HG03135 (cell line): ENCODE measurements around the gene KBTBD6.
"Not testable (repeated sequence)": the region's sequence is repeated elsewhere in the genome, so short reads cannot be mapped to it uniquely, and the experiment has no call there.

Experiments used
- ATAC-seq: cut with Tn5 transposase; IDR thresholded peaks from one replicate; pipeline ENCODE4 v1.9.1; 2021; ENCODE audit warnings: mild to moderate bottlenecking, moderate library complexity; ENCODE audit not compliant: unreplicated experiment

Gene KBTBD6

GRCh38 chr13:41136396-41137031, 3.9 kb upstream of the KBTBD6 start:
- no peak for ATAC-seq

- ATAC-seq: no peak
Measured at GRCh38 chr13:41133951-41134350, 1.3 kb upstream of the KBTBD6 start.

GRCh38 chr13:41131660-41132511, 716 bp downstream of the KBTBD6 start:
- not testable (repeated sequence) for ATAC-seq

- ATAC-seq: not testable (repeated sequence)
Measured at GRCh38 chr13:41131189-41131588, 1.4 kb downstream of the KBTBD6 start.

GRCh38 chr13:41130356-41130755, 2.2 kb downstream of the KBTBD6 start:
- no peak for ATAC-seq

- no peak for ATAC-seq
Measured at GRCh38 chr13:41127701-41128100, 4.9 kb downstream of the KBTBD6 start.

- ATAC-seq: no peak
Measured at GRCh38 chr13:41122838-41123237, 9.8 kb downstream of the KBTBD6 start.

GRCh38 chr13:41117869-41118268, 14.7 kb downstream of the KBTBD6 start:
- no peak for ATAC-seq

GRCh38 chr13:41111454-41111853, 21.1 kb downstream of the KBTBD6 start:
- ATAC-seq: no peak

- no peak for ATAC-seq
Measured at GRCh38 chr13:41107584-41108014, 25.0 kb downstream of the KBTBD6 start.

- ATAC-seq: no peak
Measured at GRCh38 chr13:41107104-41107571, 25.5 kb downstream of the KBTBD6 start.

- ATAC-seq: no peak
Measured at GRCh38 chr13:41099986-41100385, 32.6 kb downstream of the KBTBD6 start.

- no peak for ATAC-seq
Measured at GRCh38 chr13:41098761-41099160, 33.8 kb downstream of the KBTBD6 start.

- ATAC-seq: not testable (repeated sequence)
Measured at GRCh38 chr13:41095681-41096080, 36.9 kb downstream of the KBTBD6 start.

GRCh38 chr13:41085961-41086585, 46.5 kb downstream of the KBTBD6 start:
- ATAC-seq: no peak

GRCh38 chr13:41079725-41080124, 52.9 kb downstream of the KBTBD6 start:
- no peak for ATAC-seq
